Measurements from ENCODE around the gene BCAS1. TPM values are rescaled to one million over a fixed set of nuclear protein-coding genes. Genes with fewer than 3 reads are reported as not detected.

BCAS1 gene
- total and polyA plus RNA-seq, 2 experiments from 2014 or later = not detected

GRCh38 chr20:53947501-53948195, 122.7 kb downstream of the BCAS1 start:
- Histone ChIP-seq H3K27me3 (no peaks in the 10 kb centered on the region), H3K36me3 (no peaks in the 10 kb centered on the region), H3K4me3 (no peak overlapping the region), H3K4me1 (ENCODE audit: low read depth) (peaks cover 3% of the 10 kb centered on the region), H3K27ac (no peak overlapping the region), H3K9me3 (ENCODE audit: low read depth) (no peaks in the 10 kb centered on the region)
- DNase-seq (ENCODE audit: low read depth in 1 of 2, low spot score in 1 of 2) = no peak
- no peak for TF ChIP-seq CTCF (IDR thresholded peaks at IDR 0.05; ENCODE audit: low read depth, low read length)

- no peak overlapping the region for H3K4me3 ChIP-seq
- H3K4me1 ChIP-seq (ENCODE audit: low read depth) = peaks cover 16% of the 10 kb centered on the region
- DNase-seq (ENCODE audit: low read depth in 1 of 2, low spot score in 1 of 2) = no peak
- H3K27ac ChIP-seq = no peak overlapping the region
- no peaks in the 10 kb centered on the region for H3K9me3 ChIP-seq (ENCODE audit: low read depth)
- no peak for TF ChIP-seq CTCF (IDR thresholded peaks at IDR 0.05; ENCODE audit: low read depth, low read length)
- no peaks in the 10 kb centered on the region for H3K36me3 ChIP-seq
- no peaks in the 10 kb centered on the region for H3K27me3 ChIP-seq
These were observed 124.3 kb downstream of the BCAS1 start for GRCh38 chr20:53946106-53946505.

GRCh38 chr20:53945478-53945877, 124.9 kb downstream of the BCAS1 start:
- DNase-seq (ENCODE audit: low read depth in 1 of 2, low spot score in 1 of 2) = no peak
- no peak for TF ChIP-seq CTCF (IDR thresholded peaks at IDR 0.05; ENCODE audit: low read depth, low read length)
- H3K36me3 ChIP-seq = no peaks in the 10 kb centered on the region
- H3K9me3 ChIP-seq (ENCODE audit: low read depth) = no peaks in the 10 kb centered on the region
- H3K4me3 ChIP-seq = no peak overlapping the region
- peaks cover 22% of the 10 kb centered on the region for H3K4me1 ChIP-seq (ENCODE audit: low read depth)
- no peaks in the 10 kb centered on the region for H3K27me3 ChIP-seq
- H3K27ac ChIP-seq = no peak overlapping the region

- no peak overlapping the region for H3K27ac ChIP-seq
- peaks cover 29% of the 10 kb centered on the region for H3K4me1 ChIP-seq (ENCODE audit: low read depth)
- no peaks in the 10 kb centered on the region for H3K27me3 ChIP-seq
- no peak for DNase-seq (ENCODE audit: low read depth in 1 of 2, low spot score in 1 of 2)
- H3K4me3 ChIP-seq = no peak overlapping the region
- no peaks in the 10 kb centered on the region for H3K36me3 ChIP-seq
- H3K9me3 ChIP-seq (ENCODE audit: low read depth) = no peaks in the 10 kb centered on the region
- no peak for TF ChIP-seq CTCF (IDR thresholded peaks at IDR 0.05; ENCODE audit: low read depth, low read length)
These were observed 125.6 kb downstream of the BCAS1 start for GRCh38 chr20:53944796-53945195.

GRCh38 chr20:53943522-53944291, 126.7 kb downstream of the BCAS1 start:
- H3K9me3 ChIP-seq (ENCODE audit: low read depth) = no peaks in the 10 kb centered on the region
- H3K27ac ChIP-seq = no peak overlapping the region
- peaks cover 38% of the 10 kb centered on the region for H3K4me1 ChIP-seq (ENCODE audit: low read depth)
- H3K4me3 ChIP-seq = no peak overlapping the region
- TF ChIP-seq CTCF (IDR thresholded peaks at IDR 0.05; ENCODE audit: low read depth, low read length) = peak; percentile 61
- DNase-seq (ENCODE audit: low read depth in 1 of 2, low spot score in 1 of 2) = peak; percentile 57 to 63
- H3K36me3 ChIP-seq = no peaks in the 10 kb centered on the region
- H3K27me3 ChIP-seq = no peaks in the 10 kb centered on the region

All from cardiac muscle cell (in vitro differentiated cells and primary cell).